Activated naive CD8-positive, alpha-beta T cell treated with anti-CD3 and anti-CD28 coated beads, Interleukin-2, amount 50 U/mL, for 24 hours (primary cell): ENCODE data around the gene APLF.
"Not testable (repeated sequence)": the region's sequence is repeated elsewhere in the genome, so short reads cannot be mapped to it uniquely, and the experiment has no call there.

Source experiments
- ATAC-seq: fragments of 150-1000 bp; cut with Tn5 transposase; one replicate; pipeline ENCODE4 v1.10.0; 2021
- DNase-seq: peaks from one replicate; pipeline ENCODE4 v3.0.0; 2021
- H3K27ac Mint-ChIP-seq: one replicate; pipeline ENCODE4 v1.8.0; 2021; ENCODE audit warnings: mild to moderate bottlenecking, mixed read lengths
- H3K27me3 Mint-ChIP-seq: one replicate; pipeline ENCODE4 v1.8.0; 2021; ENCODE audit warnings: mixed read lengths
- H3K36me3 Mint-ChIP-seq: one replicate; pipeline ENCODE4 v1.8.0; 2021; ENCODE audit warnings: low read depth, mixed read lengths
- H3K4me1 Mint-ChIP-seq: one replicate; pipeline ENCODE4 v1.8.0; 2021; ENCODE audit warnings: mixed read lengths
- H3K4me3 Mint-ChIP-seq: one replicate; pipeline ENCODE4 v1.8.0; 2021; ENCODE audit warnings: mild to moderate bottlenecking, moderate library complexity, mixed read lengths
- H3K9me3 Mint-ChIP-seq: one replicate; pipeline ENCODE4 v1.8.0; 2021; ENCODE audit warnings: mixed read lengths

The APLF gene

GRCh38 chr2:68558576-68558975 is 91.2 kb downstream of the APLF start:
- H3K9me3 Mint-ChIP-seq = no peaks in the 10 kb centered on the region
- H3K27me3 Mint-ChIP-seq = no peaks in the 10 kb centered on the region
- no peaks in the 10 kb centered on the region for H3K36me3 Mint-ChIP-seq
- no peak overlapping the region for H3K4me3 Mint-ChIP-seq
- ATAC-seq (no peak), DNase-seq (no peak)
- no peak overlapping the region for H3K27ac Mint-ChIP-seq
- H3K4me1 Mint-ChIP-seq = no peaks in the 10 kb centered on the region

- Mint-ChIP-seq H3K27ac (no peak overlapping the region), H3K9me3 (no peaks in the 10 kb centered on the region), H3K36me3 (no peaks in the 10 kb centered on the region), H3K4me3 (no peak overlapping the region), H3K27me3 (no peaks in the 10 kb centered on the region), H3K4me1 (no peaks in the 10 kb centered on the region)
- DNase-seq = no peak
- ATAC-seq = no peak
Measured at GRCh38 chr2:68559692-68560091, 92.3 kb downstream of the APLF start.

- Mint-ChIP-seq H3K9me3 (no peaks in the 10 kb centered on the region), H3K4me3 (no peak overlapping the region), H3K36me3 (no peaks in the 10 kb centered on the region), H3K27me3 (no peaks in the 10 kb centered on the region), H3K27ac (no peak overlapping the region), H3K4me1 (no peaks in the 10 kb centered on the region)
- DNase-seq (no peak), ATAC-seq (no peak)
Measured at GRCh38 chr2:68560545-68560944, 93.2 kb downstream of the APLF start.

- no peak for ATAC-seq
- Mint-ChIP-seq H3K27me3 (no peaks in the 10 kb centered on the region), H3K27ac (no peak overlapping the region), H3K4me1 (no peaks in the 10 kb centered on the region), H3K36me3 (no peaks in the 10 kb centered on the region), H3K9me3 (no peaks in the 10 kb centered on the region), H3K4me3 (no peak overlapping the region)
- no peak for DNase-seq
Measured at GRCh38 chr2:68561372-68561771, 94.0 kb downstream of the APLF start.

- Mint-ChIP-seq H3K27ac (no peak overlapping the region), H3K36me3 (no peaks in the 10 kb centered on the region), H3K4me3 (no peak overlapping the region), H3K4me1 (no peaks in the 10 kb centered on the region), H3K9me3 (no peaks in the 10 kb centered on the region), H3K27me3 (no peaks in the 10 kb centered on the region)
- no peak for DNase-seq
- ATAC-seq = no peak
Measured at GRCh38 chr2:68562934-68563333, 95.5 kb downstream of the APLF start.

GRCh38 chr2:68564426-68564825 is 97.0 kb downstream of the APLF start:
- H3K27me3 Mint-ChIP-seq = no peaks in the 10 kb centered on the region
- ATAC-seq (no peak), DNase-seq (no peak)
- H3K27ac Mint-ChIP-seq = no peak overlapping the region
- H3K36me3 Mint-ChIP-seq = no peaks in the 10 kb centered on the region
- H3K9me3 Mint-ChIP-seq = no peaks in the 10 kb centered on the region
- H3K4me3 Mint-ChIP-seq = no peak overlapping the region
- H3K4me1 Mint-ChIP-seq = no peaks in the 10 kb centered on the region

GRCh38 chr2:68565273-68565672 is 97.9 kb downstream of the APLF start:
- DNase-seq = no peak
- Mint-ChIP-seq H3K36me3 (peaks cover 1% of the 10 kb centered on the region), H3K27me3 (no peaks in the 10 kb centered on the region), H3K27ac (no peak overlapping the region), H3K9me3 (no peaks in the 10 kb centered on the region), H3K4me3 (no peak overlapping the region), H3K4me1 (no peaks in the 10 kb centered on the region)
- ATAC-seq = no peak

GRCh38 chr2:68565858-68566257 is 98.5 kb downstream of the APLF start:
- H3K27ac Mint-ChIP-seq = no peak overlapping the region
- no peaks in the 10 kb centered on the region for H3K4me1 Mint-ChIP-seq
- H3K9me3 Mint-ChIP-seq = no peaks in the 10 kb centered on the region
- no peak for DNase-seq
- H3K4me3 Mint-ChIP-seq = no peak overlapping the region
- no peaks in the 10 kb centered on the region for H3K27me3 Mint-ChIP-seq
- H3K36me3 Mint-ChIP-seq = peaks cover 7% of the 10 kb centered on the region
- ATAC-seq = peak; percentile 61

GRCh38 chr2:68566362-68566761 is 99.0 kb downstream of the APLF start:
- no peak overlapping the region for H3K4me3 Mint-ChIP-seq
- DNase-seq (no peak), ATAC-seq (no peak)
- no peaks in the 10 kb centered on the region for H3K4me1 Mint-ChIP-seq
- no peak overlapping the region for H3K27ac Mint-ChIP-seq
- H3K9me3 Mint-ChIP-seq = no peaks in the 10 kb centered on the region
- H3K36me3 Mint-ChIP-seq = peaks cover 7% of the 10 kb centered on the region
- H3K27me3 Mint-ChIP-seq = no peaks in the 10 kb centered on the region

- ATAC-seq (no peak), DNase-seq (no peak)
- no peaks in the 10 kb centered on the region for H3K4me1 Mint-ChIP-seq
- H3K27me3 Mint-ChIP-seq = no peaks in the 10 kb centered on the region
- H3K9me3 Mint-ChIP-seq = no peaks in the 10 kb centered on the region
- H3K4me3 Mint-ChIP-seq = no peak overlapping the region
- no peak overlapping the region for H3K27ac Mint-ChIP-seq
- H3K36me3 Mint-ChIP-seq = peaks cover 7% of the 10 kb centered on the region
Measured at GRCh38 chr2:68568116-68568515, 100.7 kb downstream of the APLF start.

GRCh38 chr2:68569604-68570003 is 102.2 kb downstream of the APLF start:
- Mint-ChIP-seq H3K27me3 (no peaks in the 10 kb centered on the region), H3K9me3 (no peaks in the 10 kb centered on the region), H3K4me3 (no peak overlapping the region), H3K27ac (no peak overlapping the region), H3K4me1 (no peaks in the 10 kb centered on the region), H3K36me3 (peaks cover 7% of the 10 kb centered on the region)
- ATAC-seq (no peak), DNase-seq (no peak)

- H3K9me3 Mint-ChIP-seq, H3K4me3 Mint-ChIP-seq, H3K36me3 Mint-ChIP-seq, ATAC-seq, H3K27me3 Mint-ChIP-seq, DNase-seq, H3K27ac Mint-ChIP-seq, H3K4me1 Mint-ChIP-seq: not testable (repeated sequence)
Measured at GRCh38 chr2:68570434-68570833, 103.0 kb downstream of the APLF start.

- no peak for DNase-seq
- H3K9me3 Mint-ChIP-seq = peaks cover 2% of the 10 kb centered on the region
- H3K4me3 Mint-ChIP-seq = no peak overlapping the region
- no peaks in the 10 kb centered on the region for H3K4me1 Mint-ChIP-seq
- H3K27ac Mint-ChIP-seq = no peak overlapping the region
- no peak for ATAC-seq
- H3K27me3 Mint-ChIP-seq = no peaks in the 10 kb centered on the region
- peaks cover 16% of the 10 kb centered on the region for H3K36me3 Mint-ChIP-seq
Measured at GRCh38 chr2:68574202-68574791, 106.9 kb downstream of the APLF start.

GRCh38 chr2:68577183-68577582 is 109.8 kb downstream of the APLF start:
- H3K4me1 Mint-ChIP-seq = no peaks in the 10 kb centered on the region
- no peak overlapping the region for H3K4me3 Mint-ChIP-seq
- H3K9me3 Mint-ChIP-seq = peaks cover 5% of the 10 kb centered on the region
- no peak overlapping the region for H3K27ac Mint-ChIP-seq
- no peaks in the 10 kb centered on the region for H3K27me3 Mint-ChIP-seq
- H3K36me3 Mint-ChIP-seq = peaks cover 13% of the 10 kb centered on the region
- DNase-seq = no peak
- ATAC-seq = no peak

GRCh38 chr2:68579689-68580088 is 112.3 kb downstream of the APLF start:
- DNase-seq = no peak
- Mint-ChIP-seq H3K4me3 (no peak overlapping the region), H3K4me1 (no peaks in the 10 kb centered on the region), H3K27me3 (no peaks in the 10 kb centered on the region), H3K27ac (no peak overlapping the region), H3K36me3 (peaks cover 13% of the 10 kb centered on the region), H3K9me3 (peaks cover 5% of the 10 kb centered on the region)
- no peak for ATAC-seq

GRCh38 chr2:68588589-68588988 is 121.2 kb downstream of the APLF start:
- ATAC-seq = no peak
- H3K27me3 Mint-ChIP-seq = no peaks in the 10 kb centered on the region

More at GRCh38 chr2:68588589-68588988, 121.2 kb downstream of the APLF start:
- H3K4me3 Mint-ChIP-seq = no peak overlapping the region
- DNase-seq = no peak
- no peaks in the 10 kb centered on the region for H3K36me3 Mint-ChIP-seq
- no peak overlapping the region for H3K27ac Mint-ChIP-seq
- H3K9me3 Mint-ChIP-seq = no peaks in the 10 kb centered on the region
- peaks cover 5% of the 10 kb centered on the region for H3K4me1 Mint-ChIP-seq
